Measurements from ENCODE around the gene TWNK. TPM values are rescaled to one million over a fixed set of nuclear protein-coding genes. Genes with fewer than 3 reads are reported as not detected.

The TWNK gene
- 2.0 TPM for total RNA-seq

DNA sequence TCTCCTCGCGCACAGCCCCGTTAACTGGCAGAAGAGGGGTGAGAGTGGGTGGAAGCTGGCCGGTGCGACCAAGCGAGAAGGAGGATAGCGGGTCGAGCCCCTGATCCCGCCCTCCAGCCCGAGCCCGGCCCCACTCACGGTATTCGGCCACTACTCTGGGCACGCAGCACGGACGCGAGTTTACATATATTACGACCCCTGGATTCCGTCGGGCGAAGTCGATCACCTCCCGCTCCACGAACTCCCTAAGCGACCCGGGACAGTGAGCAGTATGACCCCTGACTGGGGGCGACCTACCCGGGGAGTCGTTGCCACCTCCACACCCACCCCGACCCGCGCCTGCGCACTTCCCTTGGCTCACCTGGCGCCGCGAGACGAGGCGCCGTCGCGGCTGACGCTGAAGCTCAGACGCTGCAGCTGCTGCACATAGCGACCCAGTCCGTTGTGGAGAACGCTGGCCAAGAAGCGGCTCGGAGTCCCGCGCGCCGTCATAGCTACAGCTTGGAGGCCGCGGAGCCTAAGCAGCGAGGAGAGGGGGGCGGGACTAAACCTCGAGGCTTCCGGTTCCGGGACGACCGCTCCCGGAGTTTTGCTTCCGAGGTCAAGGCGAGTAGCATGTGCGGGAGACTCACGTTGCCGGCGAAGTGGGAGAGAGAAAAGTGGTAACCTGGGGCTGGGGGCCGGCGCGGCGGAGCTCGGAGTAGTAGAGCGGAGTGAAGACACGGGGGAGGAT lies at the start of gene TWNK, which contains the start of gene MRPL43:
TSS of gene TWNK (plus strand) at position 592 of the 733 bp plus-strand sequence. CDS start 668 bp downstream, outside the sequence.
TSS of gene MRPL43 (minus strand) at position 546 of the 733 bp plus-strand sequence. CDS start at position 492, 54 bp downstream.
- no peaks in the 10 kb centered on the region for H3K27me3 ChIP-seq (ENCODE audit: insufficient read depth, low read length)
- peaks cover 22% of the 10 kb centered on the region for H3K4me1 ChIP-seq (ENCODE audit: insufficient read depth, low read length)
- H3K4me3 ChIP-seq (ENCODE audit: low read length) = peak within 1 kb of the TSS; percentile 93
- no peaks in the 10 kb centered on the region for H3K9me3 ChIP-seq (ENCODE audit: low read depth, low read length)

DNA sequence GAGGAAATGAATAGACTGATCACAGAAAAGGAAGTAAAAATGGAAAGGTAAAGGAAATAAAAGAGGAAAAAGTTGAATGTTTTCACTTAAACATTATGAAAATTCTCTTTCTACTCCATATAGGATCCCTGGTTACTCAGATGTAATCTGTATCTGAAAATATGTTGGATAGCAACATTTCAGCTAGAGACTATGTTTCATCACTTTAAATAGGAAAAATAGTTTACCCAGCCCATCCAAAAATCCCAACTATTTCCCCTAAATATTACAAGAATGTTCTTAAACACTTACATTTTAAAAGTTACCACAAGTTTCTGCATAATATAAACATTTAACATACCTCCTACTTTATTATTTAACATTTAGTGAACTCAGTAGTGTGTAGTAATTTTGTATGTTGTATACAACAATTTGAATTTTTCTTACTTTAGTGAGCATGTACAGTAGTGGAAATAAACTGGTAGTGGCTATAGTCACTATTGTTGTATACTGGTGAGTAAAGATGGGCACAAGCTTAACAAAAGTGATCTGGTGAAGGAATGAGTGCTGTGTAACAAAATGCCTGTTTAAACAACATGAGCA lies 47.5 kb upstream of the TWNK start:
- no peaks in the 10 kb centered on the region for H3K27me3 ChIP-seq (ENCODE audit: insufficient read depth, low read length)
- no peaks in the 10 kb centered on the region for H3K9me3 ChIP-seq (ENCODE audit: low read depth, low read length)
- H3K4me3 ChIP-seq (ENCODE audit: low read length) = no peak overlapping the region
- no peaks in the 10 kb centered on the region for H3K4me1 ChIP-seq (ENCODE audit: insufficient read depth, low read length)

DNA sequence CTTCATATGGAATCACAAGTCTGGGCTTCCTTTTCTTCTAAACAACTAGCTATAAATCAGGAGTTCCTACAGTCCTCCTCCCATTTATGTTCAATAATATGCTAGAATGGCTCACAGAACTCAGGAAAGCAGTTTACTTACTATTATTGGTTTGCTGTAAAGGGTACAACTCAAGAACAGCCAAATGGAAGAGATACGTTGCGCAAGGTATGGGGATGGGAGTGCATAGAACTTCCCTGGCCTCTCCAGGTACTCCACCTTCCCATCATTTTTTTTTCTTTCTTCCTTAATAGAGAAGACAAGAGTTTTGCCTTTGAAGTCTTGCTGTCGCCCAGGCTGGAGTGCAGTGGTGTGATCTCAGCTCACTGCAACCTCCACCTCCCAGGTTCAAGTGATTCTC lies 45.1 kb upstream of the TWNK start:
- Histone ChIP-seq H3K4me3 (ENCODE audit: low read length) (no peak overlapping the region), H3K27me3 (ENCODE audit: insufficient read depth, low read length) (no peaks in the 10 kb centered on the region), H3K4me1 (ENCODE audit: insufficient read depth, low read length) (no peaks in the 10 kb centered on the region), H3K9me3 (ENCODE audit: low read depth, low read length) (no peaks in the 10 kb centered on the region)

DNA sequence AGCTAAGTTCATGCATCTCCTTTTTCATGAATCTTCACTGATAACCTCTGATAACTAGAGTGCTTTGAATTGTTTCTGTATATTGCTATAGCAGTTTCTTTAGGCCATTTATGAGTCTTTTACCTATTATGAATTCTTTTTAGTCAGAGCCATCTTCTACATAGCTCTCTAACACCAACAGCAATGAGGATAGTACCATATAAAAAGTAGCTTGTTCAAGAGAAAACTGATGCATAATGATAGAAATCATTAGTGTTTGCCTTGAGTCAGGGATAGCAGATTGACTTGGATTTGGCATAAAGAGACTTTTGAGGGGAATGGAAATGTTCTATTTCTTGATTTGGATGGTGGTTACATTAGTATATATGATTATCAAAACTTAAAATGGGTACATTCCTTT lies 43.8 kb upstream of the TWNK start:
- Histone ChIP-seq H3K9me3 (ENCODE audit: low read depth, low read length) (no peaks in the 10 kb centered on the region), H3K4me3 (ENCODE audit: low read length) (no peak overlapping the region), H3K4me1 (ENCODE audit: insufficient read depth, low read length) (no peaks in the 10 kb centered on the region), H3K27me3 (ENCODE audit: insufficient read depth, low read length) (no peaks in the 10 kb centered on the region)

DNA sequence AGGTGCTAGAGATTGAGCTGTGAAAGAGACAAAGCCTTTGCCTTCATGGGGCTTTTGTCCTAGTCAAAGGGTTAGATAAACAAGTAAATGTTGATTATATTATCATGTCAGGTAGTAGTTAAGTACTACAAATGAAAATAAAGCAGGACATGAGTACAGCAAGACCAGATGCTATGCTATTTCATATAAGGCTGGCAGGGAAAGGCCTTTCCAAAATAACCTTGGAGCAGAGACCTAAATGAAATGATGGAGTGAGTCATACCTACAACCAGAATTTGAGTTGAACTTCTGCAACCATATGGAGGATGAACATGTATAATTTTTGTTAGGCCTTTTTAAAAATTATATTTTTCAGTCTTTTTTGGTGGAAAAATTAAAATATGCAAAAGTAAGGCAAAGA lies 41.6 kb upstream of the TWNK start:
- no peaks in the 10 kb centered on the region for H3K9me3 ChIP-seq (ENCODE audit: low read depth, low read length)
- H3K4me1 ChIP-seq (ENCODE audit: insufficient read depth, low read length) = no peaks in the 10 kb centered on the region
- H3K27me3 ChIP-seq (ENCODE audit: insufficient read depth, low read length) = no peaks in the 10 kb centered on the region
- no peak overlapping the region for H3K4me3 ChIP-seq (ENCODE audit: low read length)

DNA sequence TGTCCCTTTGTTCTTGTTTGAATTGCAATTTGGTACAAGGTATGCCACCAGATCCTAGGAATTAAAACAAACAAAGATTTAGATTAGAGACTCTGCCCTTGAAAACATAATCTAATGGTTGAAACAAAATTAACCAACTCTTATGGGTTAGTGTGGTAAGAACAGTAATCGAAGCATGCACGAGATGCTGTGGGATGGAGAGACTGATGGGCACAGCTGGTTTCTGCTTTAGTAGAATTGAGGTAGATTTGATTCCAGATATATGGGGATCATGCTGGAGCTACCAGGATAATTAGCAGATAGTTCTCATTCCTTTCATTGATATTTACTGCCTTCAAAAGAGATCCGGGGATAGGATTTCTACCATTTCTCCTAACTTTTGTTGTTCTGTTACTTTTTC lies 38.4 kb upstream of the TWNK start:
- Histone ChIP-seq H3K27me3 (ENCODE audit: insufficient read depth, low read length) (no peaks in the 10 kb centered on the region), H3K4me3 (ENCODE audit: low read length) (no peak overlapping the region), H3K4me1 (ENCODE audit: insufficient read depth, low read length) (no peaks in the 10 kb centered on the region), H3K9me3 (ENCODE audit: low read depth, low read length) (no peaks in the 10 kb centered on the region)

DNA sequence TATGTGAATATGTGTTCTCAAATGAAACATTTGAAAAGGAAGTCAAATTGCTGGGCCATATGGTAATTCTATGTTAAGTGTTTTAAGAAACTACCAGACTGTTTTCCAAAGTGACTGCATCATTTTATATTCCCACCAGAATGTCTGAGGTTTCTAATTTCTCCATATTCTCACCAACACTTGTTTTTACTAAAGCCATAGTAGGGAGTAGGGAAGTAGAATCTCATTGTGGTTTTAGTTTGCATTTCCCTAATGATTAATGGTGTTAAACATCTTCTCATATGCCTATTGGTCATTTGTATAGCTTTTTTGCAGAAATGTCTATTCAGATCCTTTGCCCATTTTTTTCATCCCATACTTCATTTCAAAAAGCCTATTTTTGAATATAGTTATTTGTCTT lies 27.1 kb upstream of the TWNK start:
- H3K4me3 ChIP-seq (ENCODE audit: low read length) = no peak overlapping the region
- no peaks in the 10 kb centered on the region for H3K9me3 ChIP-seq (ENCODE audit: low read depth, low read length)
- H3K4me1 ChIP-seq (ENCODE audit: insufficient read depth, low read length) = no peaks in the 10 kb centered on the region
- H3K27me3 ChIP-seq (ENCODE audit: insufficient read depth, low read length) = no peaks in the 10 kb centered on the region

DNA sequence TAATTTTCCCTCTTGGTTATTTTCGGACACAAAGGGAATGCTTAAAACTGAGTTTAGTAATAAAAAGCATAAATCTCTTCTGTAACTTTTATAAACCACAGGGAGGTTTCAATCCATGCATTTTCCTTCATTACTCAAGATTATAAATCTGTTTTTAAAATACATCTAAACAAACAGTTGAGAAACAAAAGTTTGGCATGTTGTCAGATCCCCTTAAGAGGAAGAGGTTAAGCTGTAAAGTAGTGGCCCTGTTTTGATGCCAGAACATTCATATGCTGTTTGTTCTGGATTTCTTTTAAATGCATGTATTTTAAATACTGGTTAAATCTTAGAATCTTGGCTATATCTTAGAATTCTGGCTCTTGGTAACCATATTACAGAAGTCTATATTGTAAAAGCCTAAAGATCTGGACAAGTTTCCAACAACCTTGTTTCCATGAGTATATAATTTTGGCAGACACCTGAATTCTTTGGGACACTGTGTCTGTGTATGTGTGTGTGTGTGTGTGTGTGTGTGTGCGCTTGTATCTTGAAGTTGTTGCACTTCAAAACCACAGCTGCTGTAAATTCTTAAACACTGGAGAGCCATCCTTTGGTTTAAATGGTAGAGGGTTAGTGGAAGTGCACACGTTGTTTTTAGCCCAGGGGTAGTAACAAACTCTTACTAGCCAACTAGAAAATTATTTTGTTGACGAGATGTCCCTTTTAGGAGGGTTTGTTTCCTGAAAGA lies 24.8 kb upstream of the TWNK start:
- Histone ChIP-seq H3K9me3 (ENCODE audit: low read depth, low read length) (no peaks in the 10 kb centered on the region), H3K4me1 (ENCODE audit: insufficient read depth, low read length) (no peaks in the 10 kb centered on the region), H3K27me3 (ENCODE audit: insufficient read depth, low read length) (no peaks in the 10 kb centered on the region), H3K4me3 (ENCODE audit: low read length) (no peak overlapping the region)

DNA sequence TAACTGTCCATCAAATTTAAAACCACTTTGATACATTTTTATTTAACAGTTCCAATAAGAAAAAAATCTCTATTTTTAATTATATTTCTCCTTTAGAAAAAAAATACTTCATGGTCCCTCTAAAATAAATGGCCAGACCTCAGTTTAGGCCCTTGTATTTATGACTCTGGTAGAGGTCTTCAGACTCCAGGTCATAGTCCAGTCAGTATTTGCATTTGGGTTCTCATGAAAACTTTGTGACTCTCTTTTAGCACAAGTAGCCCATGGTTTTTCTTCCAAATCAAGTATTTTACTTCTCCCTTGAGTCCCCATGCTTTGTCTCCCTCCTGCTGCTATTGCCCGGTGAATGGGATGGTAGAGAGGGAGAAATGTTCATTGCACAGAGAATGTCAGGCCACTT lies 23.5 kb upstream of the TWNK start:
- Histone ChIP-seq H3K4me3 (ENCODE audit: low read length) (no peak overlapping the region), H3K27me3 (ENCODE audit: insufficient read depth, low read length) (no peaks in the 10 kb centered on the region), H3K9me3 (ENCODE audit: low read depth, low read length) (no peaks in the 10 kb centered on the region), H3K4me1 (ENCODE audit: insufficient read depth, low read length) (peaks cover 4% of the 10 kb centered on the region)

DNA sequence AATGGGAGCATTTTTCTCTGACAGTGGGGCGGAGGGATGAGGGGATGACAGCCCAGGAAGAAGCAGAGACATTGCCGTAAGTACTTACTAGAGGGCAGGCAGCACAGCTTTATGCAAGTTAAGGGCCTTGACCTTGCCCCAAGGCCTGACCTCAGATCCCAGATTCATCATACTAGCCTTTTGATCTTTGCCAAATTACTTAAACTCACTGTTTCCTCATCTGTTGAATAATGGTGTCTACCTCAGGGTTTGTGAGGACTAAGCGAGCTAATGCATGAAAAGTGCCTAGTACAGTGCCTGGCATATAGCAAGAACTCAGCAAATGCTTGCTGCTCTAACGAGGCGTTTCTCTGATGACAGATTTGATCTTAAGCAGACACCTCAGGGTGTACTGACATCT lies 21.5 kb upstream of the TWNK start:
- Histone ChIP-seq H3K9me3 (ENCODE audit: low read depth, low read length) (no peaks in the 10 kb centered on the region), H3K4me3 (ENCODE audit: low read length) (no peak overlapping the region), H3K27me3 (ENCODE audit: insufficient read depth, low read length) (no peaks in the 10 kb centered on the region), H3K4me1 (ENCODE audit: insufficient read depth, low read length) (peaks cover 14% of the 10 kb centered on the region)

DNA sequence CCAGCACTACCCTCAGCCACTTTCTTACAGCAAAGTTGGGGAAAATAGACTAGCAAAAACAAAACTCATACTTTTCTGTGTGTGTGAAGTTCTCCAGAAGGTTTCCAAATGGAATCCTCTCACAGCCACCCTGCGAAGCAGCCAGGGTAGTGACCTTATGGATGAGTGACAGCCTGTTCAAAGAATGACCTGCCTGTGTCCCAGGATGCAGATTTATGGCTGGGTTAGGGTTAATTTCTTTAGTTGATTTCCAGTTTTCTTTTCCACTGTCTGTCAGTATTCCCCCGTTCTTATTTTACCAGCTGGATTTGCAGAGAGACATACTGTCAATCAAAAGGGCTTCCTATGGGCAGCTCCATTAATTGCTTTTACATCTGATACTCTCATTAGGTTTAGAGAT lies 20.5 kb upstream of the TWNK start:
- Histone ChIP-seq H3K9me3 (ENCODE audit: low read depth, low read length) (no peaks in the 10 kb centered on the region), H3K4me3 (ENCODE audit: low read length) (no peak overlapping the region), H3K4me1 (ENCODE audit: insufficient read depth, low read length) (peaks cover 14% of the 10 kb centered on the region), H3K27me3 (ENCODE audit: insufficient read depth, low read length) (no peaks in the 10 kb centered on the region)

DNA sequence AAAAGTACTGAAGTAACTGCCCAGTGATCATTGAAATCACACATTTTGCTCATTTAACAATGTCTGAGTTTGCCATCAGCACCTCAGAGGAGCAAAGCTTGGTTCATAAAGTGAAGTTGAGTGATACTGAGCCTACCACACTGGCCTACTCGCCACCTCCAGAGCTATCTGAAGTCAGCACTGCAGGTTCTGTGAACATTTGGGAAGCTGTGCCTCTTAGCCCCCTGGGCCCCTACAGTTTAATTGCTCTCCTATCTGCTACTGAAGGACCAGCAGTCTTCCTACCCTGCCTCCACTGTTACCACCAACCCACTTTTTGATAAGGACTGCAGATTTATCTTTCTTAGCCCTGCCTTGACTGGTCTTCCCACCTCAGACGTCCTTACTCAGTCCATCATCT lies 20.0 kb upstream of the TWNK start:
- Histone ChIP-seq H3K4me1 (ENCODE audit: insufficient read depth, low read length) (peaks cover 14% of the 10 kb centered on the region), H3K27me3 (ENCODE audit: insufficient read depth, low read length) (no peaks in the 10 kb centered on the region)

DNA sequence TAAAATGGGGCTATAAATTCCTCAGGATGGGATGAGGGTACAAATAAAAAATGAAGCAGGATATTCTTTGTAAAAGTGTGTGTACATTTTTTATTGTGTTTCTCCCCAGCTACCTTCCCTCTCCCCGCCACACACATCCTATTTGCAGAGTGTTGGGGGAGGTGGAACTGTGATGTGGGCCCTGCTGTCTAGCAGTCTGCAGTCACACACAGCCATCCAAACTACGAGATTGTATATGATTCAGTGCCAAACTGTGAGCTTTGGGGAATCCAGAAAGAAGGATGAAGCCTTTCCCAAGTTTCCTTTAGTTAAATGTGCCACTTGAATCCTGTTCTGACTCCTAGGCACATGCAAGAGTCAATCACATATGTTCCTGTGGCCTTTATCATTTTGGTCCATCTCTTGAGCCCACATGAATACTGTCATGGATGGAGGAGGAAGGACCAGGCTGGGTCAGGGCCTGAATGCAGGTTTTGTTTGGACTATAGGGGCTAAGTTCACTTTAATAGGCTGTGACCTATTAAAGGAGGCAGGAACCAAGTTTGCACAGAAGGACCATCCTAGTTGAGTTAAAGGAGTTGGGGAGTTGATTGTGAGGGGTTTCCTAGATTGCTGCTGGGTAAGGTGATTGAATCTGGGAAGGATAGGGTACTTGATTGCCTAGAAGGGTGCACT lies 19.1 kb upstream of the TWNK start:
- no peaks in the 10 kb centered on the region for H3K27me3 ChIP-seq (ENCODE audit: insufficient read depth, low read length)
- H3K9me3 ChIP-seq (ENCODE audit: low read depth, low read length) = no peaks in the 10 kb centered on the region
- H3K4me1 ChIP-seq (ENCODE audit: insufficient read depth, low read length) = peaks cover 14% of the 10 kb centered on the region
- no peak overlapping the region for H3K4me3 ChIP-seq (ENCODE audit: low read length)

More for the DNA sequence above, 20.0 kb upstream of the TWNK start:
- H3K9me3 ChIP-seq (ENCODE audit: low read depth, low read length) = no peaks in the 10 kb centered on the region
- H3K4me3 ChIP-seq (ENCODE audit: low read length) = no peak overlapping the region

DNA sequence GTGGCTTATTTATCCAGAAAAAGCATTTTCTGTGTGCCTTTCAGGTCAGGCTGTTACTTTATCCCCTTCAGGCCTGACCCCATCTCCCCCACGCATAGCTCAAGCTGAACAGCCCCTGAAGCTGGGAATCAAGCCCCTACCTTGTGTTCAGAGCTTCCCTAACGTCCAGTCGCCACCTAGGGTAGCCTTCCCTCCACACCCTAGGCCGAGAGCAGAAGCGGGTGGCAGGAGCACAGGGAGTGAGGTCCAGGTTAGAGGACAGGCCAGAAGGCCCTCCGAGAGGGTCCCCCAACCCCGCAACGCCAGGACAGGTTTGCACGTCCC lies 18.5 kb upstream of the TWNK start:
- Histone ChIP-seq H3K27me3 (ENCODE audit: insufficient read depth, low read length) (no peaks in the 10 kb centered on the region), H3K9me3 (ENCODE audit: low read depth, low read length) (no peaks in the 10 kb centered on the region), H3K4me1 (ENCODE audit: insufficient read depth, low read length) (peaks cover 14% of the 10 kb centered on the region), H3K4me3 (ENCODE audit: low read length) (no peak overlapping the region)

Measured in mononuclear cell (primary cell).